CD4-positive, alpha-beta memory T cell (primary cell): Measurements from ENCODE around the gene CDH3. TPM values are rescaled to one million over a fixed set of nuclear protein-coding genes. Genes with fewer than 3 reads are reported as not detected.

Experiments
- CTCF ChIA-PET: fragments of 350-600 bp; sonication (Branson Sonifier 250); formaldehyde crosslinking; loops from one replicate; lab custom pipeline; 2021; ENCODE audit warnings: inconsistent platforms; ENCODE audit not compliant: partially characterized antibody; lab: Charles Lee
- POLR2A ChIA-PET: fragments of 350-600 bp; sonication (Branson Sonifier 250); formaldehyde crosslinking; loops from one replicate; lab custom pipeline; 2021; ENCODE audit not compliant: partially characterized antibody; lab: Charles Lee
- DNase-seq, 5 donors: peaks; one replicate each; pipeline versions ENCODE4 v3.0.0 to v3.0.0-alpha.2; 2020 to 2022; ENCODE audit warnings: mixed read lengths in 1 of 5
- H3K27ac ChIP-seq: one replicate; pipeline ENCODE4 v1.7.0; 2013; ENCODE audit warnings: low read depth, low read length
- H3K27me3 ChIP-seq: 2 replicates; pipeline ENCODE4 v1.7.0; 2013; ENCODE audit warnings: mild to moderate bottlenecking, low read length, moderate library complexity; ENCODE audit not compliant: insufficient read depth
- H3K36me3 ChIP-seq: 2 replicates; pipeline ENCODE4 v1.7.0; 2013; ENCODE audit warnings: mild to moderate bottlenecking, low read length, moderate library complexity; ENCODE audit not compliant: insufficient read depth
- H3K4me1 ChIP-seq: 2 replicates; pipeline ENCODE4 v1.7.0; 2013; ENCODE audit warnings: mild to moderate bottlenecking, low read length, moderate library complexity; ENCODE audit not compliant: insufficient read depth
- H3K4me3 ChIP-seq, 2 donors: one replicate each; pipeline ENCODE4 v1.7.0; 2013; ENCODE audit warnings: low read length in 2 of 2, mild to moderate bottlenecking in 1 of 2
- H3K9me3 ChIP-seq, 2 donors: one replicate each; pipeline ENCODE4 v1.7.0; 2013; ENCODE audit warnings: low read length in 2 of 2, control low read depth in 1 of 2; ENCODE audit not compliant: control insufficient read depth in 1 of 2
- H3K27ac Mint-ChIP-seq, 7 donors: one replicate each; pipeline ENCODE4 v1.8.0; 2020 to 2021; ENCODE audit warnings: mixed read lengths in 7 of 7, mild to moderate bottlenecking in 6 of 7, inconsistent platforms in 3 of 7, moderate library complexity in 3 of 7
- H3K27me3 Mint-ChIP-seq, 2 donors: one replicate each; pipeline ENCODE4 v1.8.0; 2020 to 2021; ENCODE audit warnings: mixed read lengths in 2 of 2
- H3K36me3 Mint-ChIP-seq, 2 donors: one replicate each; pipeline ENCODE4 v1.8.0; 2020 to 2021; ENCODE audit warnings: mixed read lengths in 2 of 2, inconsistent platforms in 1 of 2, mild to moderate bottlenecking in 1 of 2
- H3K4me1 Mint-ChIP-seq, 4 donors: one replicate each; pipeline ENCODE4 v1.8.0; 2020 to 2021; ENCODE audit warnings: mixed read lengths in 4 of 4, mild to moderate bottlenecking in 1 of 4
- H3K4me3 Mint-ChIP-seq, 8 donors: one replicate each; pipeline ENCODE4 v1.8.0; 2020 to 2021; ENCODE audit warnings: mixed read lengths in 8 of 8, mild to moderate bottlenecking in 7 of 8, moderate library complexity in 6 of 8, inconsistent platforms in 3 of 8
- H3K9me3 Mint-ChIP-seq, 8 donors: one replicate each; pipeline ENCODE4 v1.8.0; 2020 to 2021; ENCODE audit warnings: mixed read lengths in 8 of 8, mild to moderate bottlenecking in 5 of 8, inconsistent platforms in 3 of 8, moderate library complexity in 1 of 8
- intact Hi-C: fragments of 100-400 bp; cut with micrococcal nuclease; formaldehyde crosslinking; loops from one replicate; pipeline ENCODE4 v1.15.1; 2023
- polyA plus RNA-seq, 2 donors: library from polyadenylated mRNA; unstranded; fragments of 300-500 nt; fragmentation: Illumina TruSeq; gene quantifications; one replicate each; pipeline ENCODE4 v1.2.3, GENCODE V29; 2021
- total RNA-seq, 2 experiments: library from RNA; stranded (reverse); gene quantifications; one replicate each; pipeline ENCODE4 v1.2.3, GENCODE V29; 2021

CDH3 gene
- total and polyA plus RNA-seq, 4 experiments from 2014 or later: 0.39 to 0.47 TPM; not detected in 2

GRCh38 chr16:68749432-68749831 lies 104.3 kb downstream of the CDH3 start:
- H3K4me1 Mint-ChIP-seq: peaks cover 2 to 8% (median 5%) of the 10 kb centered on the region in 4 donors
- DNase-seq: no peak
- no peak overlapping the region for H3K27ac Mint-ChIP-seq
- POLR2A ChIA-PET: no interaction called here
- no peak overlapping the region for H3K4me3 ChIP-seq
- H3K36me3 Mint-ChIP-seq: no peaks in the 10 kb centered on the region
- CTCF ChIA-PET: no interaction called here
- H3K9me3 Mint-ChIP-seq: peaks cover 0 to 1% (median 0%) of the 10 kb centered on the region in 8 donors
- H3K9me3 ChIP-seq: no peaks in the 10 kb centered on the region
- H3K27me3 Mint-ChIP-seq: peaks cover 2% of the 10 kb centered on the region in 2 donors
- peaks cover 4% of the 10 kb centered on the region for H3K4me1 ChIP-seq
- H3K27me3 ChIP-seq: no peaks in the 10 kb centered on the region
- H3K36me3 ChIP-seq: no peaks in the 10 kb centered on the region
- no peak overlapping the region for H3K27ac ChIP-seq
- intact Hi-C loops: no loop called here
- H3K4me3 Mint-ChIP-seq: no peak overlapping the region

Other genes starting within 250 kb of the CDH3 start
- gene SMPD3, start 196.8 kb upstream of the CDH3 start, total RNA-seq: 1 to 10 TPM in 1 of 2 experiments, under 1 TPM in 1; 0.75 to 3.1 TPM
- under 1 TPM; 0.63 to 0.99 TPM for gene SMPD3, start 196.8 kb upstream of the CDH3 start, polyA plus RNA-seq
- gene ZFP90, start 106.0 kb upstream of the CDH3 start, total RNA-seq: 10 to 100 TPM; 53.6 to 55.3 TPM
- 10 to 100 TPM; 20.2 to 26.4 TPM for gene ZFP90, start 106.0 kb upstream of the CDH3 start, polyA plus RNA-seq
- gene CDH1, start 92.0 kb downstream of the CDH3 start, total RNA-seq: under 1 TPM; 0.20 to 0.55 TPM
- under 1 TPM in 1 of 2 donors, not detected in 1; 0.17 TPM for gene CDH1, start 92.0 kb downstream of the CDH3 start, polyA plus RNA-seq
- gene TANGO6, start 198.2 kb downstream of the CDH3 start, total RNA-seq: 10 to 100 TPM; 35.5 to 38.1 TPM
- 10 to 100 TPM; 12.2 to 16.6 TPM for gene TANGO6, start 198.2 kb downstream of the CDH3 start, polyA plus RNA-seq